ENCODE measurements around the gene MEGF11. TPM values are rescaled to one million over a fixed set of nuclear protein-coding genes. Genes with fewer than 3 reads are reported as not detected.
A peak's percentile ranks its signal among the peaks of the same experiment; 100 is the strongest.

The MEGF11 gene
- total and polyA plus RNA-seq, 4 donors, result 0.16 to 1.5 (median 0.50) TPM

DNA sequence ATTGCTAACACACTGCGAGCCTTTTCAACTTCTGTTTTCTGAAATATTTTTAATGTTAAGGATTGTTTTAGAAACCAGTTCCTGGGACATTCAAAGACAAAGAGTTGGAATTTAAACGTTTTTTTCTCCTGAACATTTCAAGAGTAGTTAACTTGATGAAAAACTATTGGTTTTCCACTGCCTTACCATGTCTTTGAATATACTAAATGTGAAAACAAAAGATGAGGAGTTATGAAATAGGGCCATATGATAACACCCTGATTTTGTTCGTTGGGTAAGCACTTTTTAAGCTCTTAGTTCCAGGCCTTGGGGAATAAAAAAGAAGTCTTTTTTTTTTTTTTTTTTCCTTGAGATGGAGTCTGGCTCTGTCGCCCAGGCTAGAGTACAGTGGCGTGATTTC, 42.6 kb upstream of the MEGF11 start:
- Histone ChIP-seq H3K4me1 (ENCODE audit: control insufficient read depth in 5 of 5, insufficient read depth in 5 of 5, low read length in 5 of 5) (peaks cover 2 to 63% (median 17%) of the 10 kb centered on the region in 5 donors), H3K36me3 (ENCODE audit: control insufficient read depth in 4 of 4, insufficient read depth in 4 of 4, low read length in 4 of 4) (peaks cover 0 to 5% (median 3%) of the 10 kb centered on the region in 4 donors), H3K27me3 (ENCODE audit: control insufficient read depth in 3 of 3, insufficient read depth in 3 of 3, low read length in 2 of 3) (no peaks in the 10 kb centered on the region), H3K9me3 (ENCODE audit: control insufficient read depth in 4 of 4, insufficient read depth in 3 of 4, low read length in 3 of 4) (no peaks in the 10 kb centered on the region), H3K27ac (ENCODE audit: low read depth in 1 of 2, low read length in 1 of 2) (no peak overlapping the region), H3K4me3 (no peak overlapping the region), H3K9ac (ENCODE audit: insufficient read depth in 1 of 2, low read length in 2 of 2) (no peak overlapping the region)
- ATAC-seq (ENCODE audit: insufficient read depth, low FRiP score), result no peak
- DNase-seq, result peak in 2 of 3 donors; percentile 70 to 77
- TF ChIP-seq, protein P1, sequence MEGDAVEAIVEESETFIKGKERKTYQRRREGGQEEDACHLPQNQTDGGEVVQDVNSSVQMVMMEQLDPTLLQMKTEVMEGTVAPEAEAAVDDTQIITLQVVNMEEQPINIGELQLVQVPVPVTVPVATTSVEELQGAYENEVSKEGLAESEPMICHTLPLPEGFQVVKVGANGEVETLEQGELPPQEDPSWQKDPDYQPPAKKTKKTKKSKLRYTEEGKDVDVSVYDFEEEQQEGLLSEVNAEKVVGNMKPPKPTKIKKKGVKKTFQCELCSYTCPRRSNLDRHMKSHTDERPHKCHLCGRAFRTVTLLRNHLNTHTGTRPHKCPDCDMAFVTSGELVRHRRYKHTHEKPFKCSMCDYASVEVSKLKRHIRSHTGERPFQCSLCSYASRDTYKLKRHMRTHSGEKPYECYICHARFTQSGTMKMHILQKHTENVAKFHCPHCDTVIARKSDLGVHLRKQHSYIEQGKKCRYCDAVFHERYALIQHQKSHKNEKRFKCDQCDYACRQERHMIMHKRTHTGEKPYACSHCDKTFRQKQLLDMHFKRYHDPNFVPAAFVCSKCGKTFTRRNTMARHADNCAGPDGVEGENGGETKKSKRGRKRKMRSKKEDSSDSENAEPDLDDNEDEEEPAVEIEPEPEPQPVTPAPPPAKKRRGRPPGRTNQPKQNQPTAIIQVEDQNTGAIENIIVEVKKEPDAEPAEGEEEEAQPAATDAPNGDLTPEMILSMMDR (IDR thresholded peaks at IDR 0.05; ENCODE audit: control extremely low read depth, extremely low read depth), result no peak
- 70 to 75% methylated on average over 5 of the region's 5 CpGs for WGBS, 2 donors

DNA sequence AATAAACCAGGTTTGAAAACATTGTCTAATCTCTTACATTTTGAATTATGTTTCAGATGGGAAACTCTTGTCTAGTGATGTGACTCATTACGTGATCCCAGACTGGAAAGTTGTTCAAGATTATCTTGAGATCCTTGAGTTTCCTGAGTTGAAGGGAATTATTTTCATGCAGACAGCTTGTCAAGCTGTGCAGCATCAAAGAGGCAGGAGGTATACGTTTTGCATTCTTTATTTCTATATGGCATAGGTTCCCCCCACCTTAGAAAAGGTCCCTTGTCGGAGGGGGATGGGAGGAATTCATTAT, 41.3 kb upstream of the MEGF11 start:
- Histone ChIP-seq H3K4me1 (ENCODE audit: control insufficient read depth in 5 of 5, insufficient read depth in 5 of 5, low read length in 5 of 5) (peaks cover 2 to 64% (median 17%) of the 10 kb centered on the region in 5 donors), H3K9ac (ENCODE audit: insufficient read depth in 1 of 2, low read length in 2 of 2) (no peak overlapping the region), H3K27ac (ENCODE audit: low read depth in 1 of 2, low read length in 1 of 2) (peak overlapping the region in 1 of 2 donors; percentile 88), H3K27me3 (ENCODE audit: control insufficient read depth in 3 of 3, insufficient read depth in 3 of 3, low read length in 2 of 3) (no peaks in the 10 kb centered on the region), H3K4me3 (no peak overlapping the region), H3K36me3 (ENCODE audit: control insufficient read depth in 4 of 4, insufficient read depth in 4 of 4, low read length in 4 of 4) (peaks cover 0 to 2% (median under 1%) of the 10 kb centered on the region in 4 donors), H3K9me3 (ENCODE audit: control insufficient read depth in 4 of 4, insufficient read depth in 3 of 4, low read length in 3 of 4) (no peaks in the 10 kb centered on the region)
- 51 to 54% methylated on average over 3 of the region's 3 CpGs for WGBS, 2 donors
- TF ChIP-seq, protein P1 (IDR thresholded peaks at IDR 0.05; ENCODE audit: control extremely low read depth, extremely low read depth), result no peak
- DNase-seq (peak in 1 of 3 donors; percentile 17), ATAC-seq (ENCODE audit: insufficient read depth, low FRiP score) (no peak)

DNA sequence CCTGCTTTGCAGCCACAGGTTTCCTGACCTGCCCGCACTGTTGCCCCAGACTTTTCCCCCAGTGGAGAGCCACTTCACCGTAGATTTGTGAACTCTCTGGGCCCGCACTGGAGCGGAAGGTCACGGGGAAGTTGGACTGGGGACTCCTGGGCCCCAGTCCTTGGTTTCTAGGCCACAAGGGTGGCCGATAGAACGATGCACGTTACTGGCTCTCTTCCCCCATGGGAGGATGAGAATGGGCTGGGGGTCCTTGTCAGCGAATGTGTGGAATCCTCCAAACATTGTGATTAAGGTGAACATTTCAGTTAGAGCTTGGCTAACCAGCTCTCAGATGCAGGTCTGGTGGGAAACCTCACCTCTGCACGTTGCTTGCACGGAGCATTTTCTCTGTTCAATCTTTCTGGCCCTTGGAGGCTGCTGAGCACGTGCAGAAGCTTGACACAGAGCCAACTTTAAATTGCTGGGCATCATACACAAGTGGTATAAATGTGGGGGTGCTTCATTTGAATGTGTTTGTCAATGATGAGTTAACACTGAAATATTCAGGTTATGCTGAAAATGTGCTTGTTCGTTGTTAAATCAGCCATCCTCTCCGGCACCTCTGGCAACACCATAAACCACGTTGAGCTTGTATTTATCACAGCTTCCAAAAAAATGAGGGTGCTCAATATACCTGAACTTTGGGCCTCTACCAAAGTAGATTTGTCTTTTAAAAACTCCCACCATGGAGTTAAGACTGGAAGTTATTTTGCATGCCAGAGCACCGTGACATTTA, 40.8 kb upstream of the MEGF11 start:
- no peaks in the 10 kb centered on the region for H3K27me3 ChIP-seq (ENCODE audit: control insufficient read depth in 3 of 3, insufficient read depth in 3 of 3, low read length in 2 of 3)
- H3K4me1 ChIP-seq (ENCODE audit: control insufficient read depth in 5 of 5, insufficient read depth in 5 of 5, low read length in 5 of 5), result peaks cover 2 to 69% (median 20%) of the 10 kb centered on the region in 5 donors
- H3K9me3 ChIP-seq (ENCODE audit: control insufficient read depth in 4 of 4, insufficient read depth in 3 of 4, low read length in 3 of 4), result no peaks in the 10 kb centered on the region
- DNase-seq (peak in 2 of 3 donors; percentile 47 to 63), ATAC-seq (ENCODE audit: insufficient read depth, low FRiP score) (peak; percentile 6)
- peaks cover 0 to 2% (median 0%) of the 10 kb centered on the region in 4 donors for H3K36me3 ChIP-seq (ENCODE audit: control insufficient read depth in 4 of 4, insufficient read depth in 4 of 4, low read length in 4 of 4)
- peak overlapping the region; percentile 89 for H3K4me3 ChIP-seq
- TF ChIP-seq, protein P1 (IDR thresholded peaks at IDR 0.05; ENCODE audit: control extremely low read depth, extremely low read depth), result no peak
- 5 to 8% methylated on average over 16 of the region's 16 CpGs for WGBS, 2 donors
- H3K9ac ChIP-seq (ENCODE audit: insufficient read depth in 1 of 2, low read length in 2 of 2), result peak overlapping the region; percentile 35 to 75
- H3K27ac ChIP-seq (ENCODE audit: low read depth in 1 of 2, low read length in 1 of 2), result peak overlapping the region; percentile 88 to 99
